Activated CD4-positive, alpha-beta memory T cell treated with anti-CD3 and anti-CD28 coated beads for 36 hours (primary cell): ENCODE data around the gene AAR2. TPM values are rescaled to one million over a fixed set of nuclear protein-coding genes. Genes with fewer than 3 reads are reported as not detected.

Experiments
- CTCF ChIA-PET: fragments of 350-600 bp; sonication (Branson Sonifier 250); formaldehyde crosslinking; loops from one replicate; lab custom pipeline; 2021; ENCODE audit warnings: antibody characterized with exemption, inconsistent platforms; lab: Charles Lee
- POLR2A ChIA-PET: fragments of 350-600 bp; sonication (Branson Sonifier 250); formaldehyde crosslinking; loops from one replicate; lab custom pipeline; 2021; ENCODE audit warnings: antibody characterized with exemption; lab: Charles Lee
- DNase-seq: peaks from one replicate; pipeline ENCODE4 v3.0.0-alpha.2; 2020
- H3K27ac Mint-ChIP-seq: one replicate; pipeline ENCODE4 v1.8.0; 2021; ENCODE audit warnings: mixed read lengths
- H3K27me3 Mint-ChIP-seq: one replicate; pipeline ENCODE4 v1.8.0; 2021; ENCODE audit warnings: mixed read lengths
- H3K36me3 Mint-ChIP-seq: one replicate; pipeline ENCODE4 v1.8.0; 2021; ENCODE audit warnings: mixed read lengths
- H3K4me1 Mint-ChIP-seq: one replicate; pipeline ENCODE4 v1.8.0; 2021; ENCODE audit warnings: low read depth, mixed read lengths
- H3K4me3 Mint-ChIP-seq: one replicate; pipeline ENCODE4 v1.8.0; 2021; ENCODE audit warnings: mild to moderate bottlenecking, mixed read lengths
- H3K9me3 Mint-ChIP-seq: one replicate; pipeline ENCODE4 v1.8.0; 2021; ENCODE audit warnings: mixed read lengths
- intact Hi-C: fragments of 100-400 bp; cut with micrococcal nuclease; formaldehyde crosslinking; loops from one replicate; pipeline ENCODE4 v1.15.1; 2023
- total RNA-seq, 2 experiments: library from RNA; stranded (reverse); gene quantifications; one replicate each; pipeline ENCODE4 v1.2.3, GENCODE V29; 2021

AAR2 gene
- total RNA-seq, 2 experiments from 2014 or later: 17.3 to 17.8 TPM

- ChIA-PET POLR2A (no interaction called here), CTCF (interaction anchor here (1.0 kb wide), 1 partner anchor 676 kb away, joined by 3 read pairs; no protein-coding TSS in a partner anchor)
- H3K4me1 Mint-ChIP-seq: peaks cover 19% of the 10 kb centered on the region
- intact Hi-C loops: no loop called here
- H3K36me3 Mint-ChIP-seq: peaks cover 43% of the 10 kb centered on the region
- no peak overlapping the region for H3K27ac Mint-ChIP-seq
- no peak overlapping the region for H3K4me3 Mint-ChIP-seq
- no peaks in the 10 kb centered on the region for H3K27me3 Mint-ChIP-seq
- no peaks in the 10 kb centered on the region for H3K9me3 Mint-ChIP-seq
- no peak for DNase-seq
These were observed 7.4 kb downstream of the AAR2 start for GRCh38 chr20:36243726-36244125.

- no peaks in the 10 kb centered on the region for H3K27me3 Mint-ChIP-seq
- intact Hi-C loops: no loop called here
- ChIA-PET CTCF (interaction anchor here (1.9 kb wide), 1 partner anchor 47 kb away, joined by 6 read pairs; no protein-coding TSS in a partner anchor), POLR2A (no interaction called here)
- no peak overlapping the region for H3K4me3 Mint-ChIP-seq
- no peak for DNase-seq
- peaks cover 10% of the 10 kb centered on the region for H3K4me1 Mint-ChIP-seq
- H3K9me3 Mint-ChIP-seq: no peaks in the 10 kb centered on the region
- H3K36me3 Mint-ChIP-seq: peaks cover 37% of the 10 kb centered on the region
- H3K27ac Mint-ChIP-seq: no peak overlapping the region
These were observed 10.1 kb downstream of the AAR2 start for GRCh38 chr20:36246401-36246800.

- Mint-ChIP-seq H3K4me1 (peaks cover 10% of the 10 kb centered on the region), H3K27ac (no peak overlapping the region), H3K36me3 (peaks cover 30% of the 10 kb centered on the region), H3K9me3 (no peaks in the 10 kb centered on the region), H3K4me3 (no peak overlapping the region), H3K27me3 (no peaks in the 10 kb centered on the region)
- ChIA-PET POLR2A (interaction anchor here (1.1 kb wide), 1 partner anchor 11 kb away, joined by 3 read pairs; no protein-coding TSS in a partner anchor), CTCF (interaction anchor here (1.0 kb wide), 1 partner anchor 11 kb away, joined by 3 read pairs; no protein-coding TSS in a partner anchor)
- intact Hi-C loops: no loop called here
- no peak for DNase-seq
These were observed 12.6 kb downstream of the AAR2 start for GRCh38 chr20:36248836-36249235.

- ChIA-PET CTCF (interaction anchor here (1.0 kb wide), 1 partner anchor 12 kb away, joined by 3 read pairs; no protein-coding TSS in a partner anchor), POLR2A (interaction anchor here (1.1 kb wide), 1 partner anchor 12 kb away, joined by 3 read pairs; no protein-coding TSS in a partner anchor)
- no peak for DNase-seq
- Mint-ChIP-seq H3K27me3 (no peaks in the 10 kb centered on the region), H3K27ac (no peak overlapping the region), H3K4me1 (peaks cover 10% of the 10 kb centered on the region), H3K9me3 (no peaks in the 10 kb centered on the region), H3K4me3 (no peak overlapping the region), H3K36me3 (peaks cover 30% of the 10 kb centered on the region)
- intact Hi-C loops: no loop called here
These were observed 13.2 kb downstream of the AAR2 start for GRCh38 chr20:36249450-36249849.

- peaks cover 10% of the 10 kb centered on the region for H3K4me1 Mint-ChIP-seq
- DNase-seq: no peak
- no peak overlapping the region for H3K27ac Mint-ChIP-seq
- POLR2A ChIA-PET: no interaction called here
- H3K36me3 Mint-ChIP-seq: peaks cover 28% of the 10 kb centered on the region
- CTCF ChIA-PET: no interaction called here
- no peaks in the 10 kb centered on the region for H3K9me3 Mint-ChIP-seq
- no peaks in the 10 kb centered on the region for H3K27me3 Mint-ChIP-seq
- no peak overlapping the region for H3K4me3 Mint-ChIP-seq
- intact Hi-C loops: no loop called here
These were observed 15.1 kb downstream of the AAR2 start for GRCh38 chr20:36251426-36251825.

- H3K4me1 Mint-ChIP-seq: peaks cover 10% of the 10 kb centered on the region
- CTCF ChIA-PET: interaction anchor here (1.2 kb wide), 1 partner anchor 50 kb away, joined by 3 read pairs; no protein-coding TSS in a partner anchor
These were observed 16.2 kb downstream of the AAR2 start for GRCh38 chr20:36252511-36252910.

GRCh38 chr20:36253036-36253435, 16.8 kb downstream of the AAR2 start:
- no peak overlapping the region for H3K4me3 Mint-ChIP-seq
- intact Hi-C loops: no loop called here
- H3K4me1 Mint-ChIP-seq: peaks cover 7% of the 10 kb centered on the region
- H3K9me3 Mint-ChIP-seq: no peaks in the 10 kb centered on the region
- ChIA-PET POLR2A (no interaction called here), CTCF (interaction anchor here (0.6 to 1.2 kb wide), 3 partner anchors 51 to 740 kb away, joined by 3 read pairs; no protein-coding TSS in a partner anchor)
- H3K36me3 Mint-ChIP-seq: peaks cover 18% of the 10 kb centered on the region
- no peak overlapping the region for H3K27ac Mint-ChIP-seq
- no peak for DNase-seq
- no peaks in the 10 kb centered on the region for H3K27me3 Mint-ChIP-seq

More at GRCh38 chr20:36252511-36252910, 16.2 kb downstream of the AAR2 start:
- Mint-ChIP-seq H3K27ac (peak overlapping the region; percentile 1), H3K9me3 (no peaks in the 10 kb centered on the region), H3K36me3 (peaks cover 22% of the 10 kb centered on the region), H3K27me3 (no peaks in the 10 kb centered on the region), H3K4me3 (no peak overlapping the region)
- intact Hi-C loops: no loop called here
- DNase-seq: no peak
- POLR2A ChIA-PET: no interaction called here

- no peaks in the 10 kb centered on the region for H3K27me3 Mint-ChIP-seq
- intact Hi-C loops: no loop called here
- no peak for DNase-seq
- POLR2A ChIA-PET: no interaction called here
- H3K4me3 Mint-ChIP-seq: no peak overlapping the region
- no peak overlapping the region for H3K27ac Mint-ChIP-seq
- peaks cover 14% of the 10 kb centered on the region for H3K36me3 Mint-ChIP-seq
- no peaks in the 10 kb centered on the region for H3K9me3 Mint-ChIP-seq
- H3K4me1 Mint-ChIP-seq: peaks cover 5% of the 10 kb centered on the region
- CTCF ChIA-PET: interaction anchor here (1.2 to 1.6 kb wide), 2 partner anchors 51 to 52 kb away, joined by 3 to 4 read pairs; no protein-coding TSS in a partner anchor
These were observed 17.8 kb downstream of the AAR2 start for GRCh38 chr20:36254076-36254475.

GRCh38 chr20:36255445-36255844, 19.2 kb downstream of the AAR2 start:
- DNase-seq: no peak
- POLR2A ChIA-PET: no interaction called here
- Mint-ChIP-seq H3K27me3 (no peaks in the 10 kb centered on the region), H3K9me3 (no peaks in the 10 kb centered on the region), H3K4me1 (no peaks in the 10 kb centered on the region), H3K4me3 (no peak overlapping the region), H3K27ac (no peak overlapping the region), H3K36me3 (peaks cover 10% of the 10 kb centered on the region)
- CTCF ChIA-PET: interaction anchor here (1.6 kb wide), 1 partner anchor 53 kb away, joined by 4 read pairs; no protein-coding TSS in a partner anchor
- intact Hi-C loops: no loop called here

- ChIA-PET POLR2A (no interaction called here), CTCF (no interaction called here)
- Mint-ChIP-seq H3K9me3 (no peaks in the 10 kb centered on the region), H3K4me1 (no peaks in the 10 kb centered on the region), H3K4me3 (no peak overlapping the region), H3K27ac (no peak overlapping the region), H3K27me3 (no peaks in the 10 kb centered on the region), H3K36me3 (peaks cover 7% of the 10 kb centered on the region)
- intact Hi-C loops: no loop called here
- DNase-seq: no peak
These were observed 23.1 kb downstream of the AAR2 start for GRCh38 chr20:36259177-36260061.

GRCh38 chr20:36260316-36260715, 24.0 kb downstream of the AAR2 start:
- no peak for DNase-seq
- intact Hi-C loops: no loop called here
- Mint-ChIP-seq H3K36me3 (peaks cover 7% of the 10 kb centered on the region), H3K4me1 (no peaks in the 10 kb centered on the region), H3K4me3 (no peak overlapping the region), H3K27me3 (no peaks in the 10 kb centered on the region), H3K27ac (no peak overlapping the region), H3K9me3 (no peaks in the 10 kb centered on the region)
- POLR2A ChIA-PET: no interaction called here
- CTCF ChIA-PET: no interaction called here

GRCh38 chr20:36261389-36262105, 25.3 kb downstream of the AAR2 start:
- CTCF ChIA-PET: no interaction called here

More at GRCh38 chr20:36261389-36262105, 25.3 kb downstream of the AAR2 start:
- no peaks in the 10 kb centered on the region for H3K27me3 Mint-ChIP-seq
- DNase-seq: no peak
- H3K4me1 Mint-ChIP-seq: no peaks in the 10 kb centered on the region
- no peak overlapping the region for H3K4me3 Mint-ChIP-seq
- POLR2A ChIA-PET: no interaction called here
- H3K36me3 Mint-ChIP-seq: no peaks in the 10 kb centered on the region
- H3K27ac Mint-ChIP-seq: no peak overlapping the region
- H3K9me3 Mint-ChIP-seq: no peaks in the 10 kb centered on the region
- intact Hi-C loops: no loop called here
